HG03066 (cell line): ENCODE measurements around the gene CTNS.
A peak's percentile ranks its signal among the peaks of the same experiment; 100 is the strongest.

Experiments
- ATAC-seq: cut with Tn5 transposase; IDR thresholded peaks from one replicate; pipeline ENCODE4 v1.9.1; 2021; ENCODE audit warnings: low read depth; ENCODE audit not compliant: unreplicated experiment

Gene CTNS

GRCh38 chr17:3657874-3658783 lies 21.6 kb downstream of the CTNS start:
- no peak for ATAC-seq

GRCh38 chr17:3658784-3659449 lies 22.4 kb downstream of the CTNS start:
- ATAC-seq: no peak

DNA sequence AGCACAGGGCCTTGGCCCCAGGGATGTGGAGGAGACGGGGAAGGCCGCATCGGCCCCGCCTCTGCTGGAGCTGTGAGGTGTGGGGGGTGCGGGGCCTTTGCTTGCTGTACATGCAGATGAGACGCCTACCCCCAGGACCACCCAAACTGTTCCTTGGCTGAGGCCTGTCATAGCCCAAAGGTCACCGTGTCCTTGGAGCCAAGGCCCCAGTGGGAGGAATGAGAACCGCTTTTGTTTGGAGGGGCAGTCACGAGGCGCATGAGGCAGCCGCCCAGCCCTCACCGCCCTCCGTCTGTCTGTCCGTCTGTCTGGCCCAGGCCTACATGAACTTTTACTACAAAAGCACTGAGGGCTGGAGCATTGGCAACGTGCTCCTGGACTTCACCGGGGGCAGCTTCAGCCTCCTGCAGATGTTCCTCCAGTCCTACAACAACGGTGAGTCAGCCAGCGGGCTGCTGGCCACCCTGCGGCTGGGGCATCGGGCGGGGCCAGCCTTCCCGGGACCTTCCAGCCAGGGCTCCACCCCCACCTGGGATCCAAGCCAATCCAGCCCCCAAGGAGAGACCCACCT lies 23.1 kb downstream of the CTNS start:
- no peak for ATAC-seq

GRCh38 chr17:3660311-3660891 lies 23.8 kb downstream of the CTNS start:
- no peak for ATAC-seq

DNA sequence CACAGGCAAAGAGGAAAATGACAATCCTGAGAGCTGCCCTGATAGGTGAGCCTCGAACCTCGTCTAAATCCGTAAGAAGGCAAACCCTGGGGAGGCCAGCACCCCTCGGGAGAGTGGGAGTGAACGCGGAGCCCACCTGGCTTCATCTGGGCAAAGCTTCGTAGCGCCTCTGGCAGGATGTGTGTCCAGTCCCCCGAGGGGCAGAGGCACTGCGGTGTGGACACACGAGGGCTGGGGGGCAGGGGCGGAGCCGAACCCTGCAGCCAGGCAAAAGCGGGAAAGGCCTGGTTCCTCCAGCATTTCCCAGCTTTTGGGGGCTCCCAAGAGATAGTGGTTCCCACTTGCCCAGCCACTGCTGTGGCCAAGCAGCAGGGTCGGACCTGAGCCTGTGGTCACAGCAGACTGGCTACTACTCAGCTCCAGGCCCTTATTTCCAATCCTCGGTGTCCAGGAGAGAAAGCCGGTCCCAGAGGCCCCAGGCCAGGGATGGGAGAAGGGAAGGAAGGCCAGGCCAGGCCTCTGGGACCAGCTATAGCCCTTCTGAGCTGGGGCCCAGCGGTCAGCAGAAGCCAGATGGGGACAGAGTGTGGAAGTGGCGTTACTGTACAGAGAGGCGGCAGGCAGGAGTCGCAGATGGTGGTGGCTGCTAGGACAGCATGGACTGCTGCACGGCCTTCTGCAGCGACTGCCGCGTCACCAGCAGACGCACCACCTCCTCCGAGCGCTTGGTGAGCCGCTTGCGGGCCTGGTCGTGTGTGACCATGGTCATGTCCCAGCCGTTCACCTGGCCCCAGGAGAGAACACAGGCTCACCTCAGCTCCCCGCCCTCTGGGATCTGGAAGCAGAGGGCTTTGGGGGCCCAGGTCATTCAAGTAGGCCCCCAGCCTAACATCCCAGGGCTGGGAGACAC lies 26.8 kb downstream of the CTNS start:
- ATAC-seq: no peak

DNA sequence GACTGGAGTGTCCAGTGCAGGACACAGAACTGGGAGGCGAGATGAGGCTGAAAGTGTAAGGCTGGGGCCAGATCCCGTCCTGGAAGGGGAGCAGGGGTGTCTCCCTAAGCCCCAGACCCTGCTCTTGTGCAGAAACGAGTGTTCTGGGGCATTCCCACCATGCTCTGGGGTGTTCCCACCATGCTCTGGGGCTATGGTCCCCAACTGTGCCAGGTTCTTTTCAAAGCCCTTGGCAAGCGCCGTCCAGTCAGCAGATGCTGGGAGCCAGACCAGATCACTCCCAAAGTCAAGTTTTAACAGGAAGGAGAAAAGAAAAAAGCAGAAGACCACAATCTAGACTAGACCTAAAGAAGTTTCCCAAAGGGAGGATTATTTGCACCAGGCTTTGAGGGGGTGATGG lies 29.3 kb downstream of the CTNS start:
- no peak for ATAC-seq

GRCh38 chr17:3666516-3666915 lies 30.0 kb downstream of the CTNS start:
- ATAC-seq: no peak

- peak; percentile 20 for ATAC-seq
Observed at GRCh38 chr17:3667366-3668278, 31.1 kb downstream of the CTNS start.

- peak; percentile 88 for ATAC-seq
Observed at GRCh38 chr17:3668279-3669084, 31.9 kb downstream of the CTNS start, which contains the start of the genes EMC6 and TAX1BP3. Gene EMC6 (plus strand): TSS chr17:3668812. CDS start chr17:3669147, 335 bp downstream. Gene TAX1BP3 (minus strand): TSS chr17:3668578. CDS start chr17:3668526, 52 bp downstream.

DNA sequence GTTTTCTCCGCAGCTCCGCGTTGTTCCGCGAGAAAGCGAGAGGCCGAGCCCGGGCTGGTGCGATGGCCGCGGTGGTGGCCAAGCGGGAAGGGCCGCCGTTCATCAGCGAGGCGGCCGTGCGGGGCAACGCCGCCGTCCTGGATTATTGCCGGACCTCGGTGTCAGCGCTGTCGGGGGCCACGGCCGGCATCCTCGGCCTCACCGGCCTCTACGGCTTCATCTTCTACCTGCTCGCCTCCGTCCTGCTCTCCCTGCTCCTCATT lies 32.5 kb downstream of the CTNS start:
- ATAC-seq: no peak

GRCh38 chr17:3669548-3669947 lies 33.0 kb downstream of the CTNS start:
- ATAC-seq: no peak

DNA sequence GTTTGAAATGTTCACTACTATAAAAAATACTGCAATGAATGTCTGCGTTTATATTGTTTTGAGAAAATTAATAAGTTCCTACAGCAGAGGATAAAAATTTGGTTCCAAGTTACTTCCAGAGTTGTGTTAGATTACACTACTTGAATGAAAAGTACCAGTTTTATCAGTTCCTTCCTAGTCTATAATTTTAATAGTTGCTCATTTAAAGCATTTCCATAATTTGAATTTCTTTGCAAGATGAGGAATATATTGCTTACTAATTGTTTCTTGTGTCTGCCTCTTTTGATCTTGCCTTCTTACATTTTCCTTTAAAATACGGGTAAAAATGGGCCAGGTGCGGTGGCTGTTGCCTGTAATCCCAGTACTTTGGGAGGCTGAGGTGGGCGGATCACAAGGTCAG lies 36.0 kb downstream of the CTNS start:
- no peak for ATAC-seq

DNA sequence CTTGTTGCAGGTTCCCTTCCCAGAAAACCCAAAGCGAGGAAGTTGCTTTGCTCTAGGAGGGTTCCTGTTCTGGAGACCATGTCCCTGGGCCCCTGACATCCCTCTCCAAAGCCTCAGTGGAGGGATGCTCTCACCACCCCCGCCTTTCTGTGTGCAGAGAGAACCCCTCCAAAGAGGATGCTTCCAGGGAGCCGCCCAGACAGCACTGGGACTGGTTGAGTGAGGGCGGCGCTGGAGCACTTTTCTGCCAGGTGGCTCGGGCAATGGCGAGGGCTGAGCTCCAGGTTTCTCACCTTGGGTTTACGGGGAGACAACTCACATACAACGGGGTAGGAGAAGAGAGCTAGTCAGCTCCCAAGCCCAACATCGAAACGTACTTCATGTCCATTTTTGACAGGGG lies 39.3 kb downstream of the CTNS start:
- no peak for ATAC-seq

- no peak for ATAC-seq
Observed at GRCh38 chr17:3678095-3678820, 41.7 kb downstream of the CTNS start.

DNA sequence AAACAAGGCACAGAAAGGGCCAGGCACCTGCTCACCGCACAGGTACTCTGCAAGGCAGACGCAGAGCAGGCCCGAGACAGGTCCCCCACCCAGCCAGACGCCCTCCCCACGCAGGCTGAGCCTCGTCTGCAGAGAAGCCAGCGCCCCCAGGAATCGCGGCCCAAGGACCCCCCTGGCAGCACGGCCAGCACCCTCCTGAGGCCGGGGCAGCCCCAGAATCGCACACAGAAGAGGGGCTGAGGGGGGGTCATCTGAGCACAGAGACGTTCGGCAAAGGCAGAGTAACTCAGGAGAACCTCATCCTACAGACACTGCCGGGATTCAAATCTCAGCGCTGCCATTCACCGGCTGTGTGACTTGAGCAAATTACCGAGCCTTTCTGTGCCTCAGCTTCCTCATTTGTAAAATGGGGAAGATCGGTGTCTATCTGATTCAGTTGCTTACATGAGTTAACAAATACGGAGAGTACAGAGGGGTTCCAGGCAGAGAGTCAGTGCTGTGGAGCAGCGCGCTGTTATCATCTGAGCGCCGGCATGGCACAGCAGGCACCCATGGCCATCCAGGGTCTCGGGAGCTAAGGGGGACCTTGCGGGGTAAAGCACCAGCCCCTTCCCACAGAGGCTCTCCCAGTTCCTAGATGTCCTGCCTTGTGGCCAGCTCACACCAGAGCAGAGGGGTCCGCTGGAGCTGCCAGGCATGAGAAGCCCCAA lies 42.4 kb downstream of the CTNS start:
- no peak for ATAC-seq

- no peak for ATAC-seq
Observed at GRCh38 chr17:3679531-3680126, 43.1 kb downstream of the CTNS start.

GRCh38 chr17:3681057-3681456 lies 44.5 kb downstream of the CTNS start:
- ATAC-seq: no peak
